Activated CD8-positive, alpha-beta memory T cell treated with anti-CD3 and anti-CD28 coated beads, Interleukin-2, amount 50 U/mL, for 1 hour (primary cell): ENCODE data around the gene DYNLRB1.

ENCODE experiments used
- DNase-seq: peaks from one replicate; pipeline ENCODE4 v3.0.0-alpha.2; 2020; ENCODE audit errors: extremely low read depth

DYNLRB1 gene

GRCh38 chr20:34579191-34579978, 63.2 kb downstream of the DYNLRB1 start:
- no peak for DNase-seq

DNA sequence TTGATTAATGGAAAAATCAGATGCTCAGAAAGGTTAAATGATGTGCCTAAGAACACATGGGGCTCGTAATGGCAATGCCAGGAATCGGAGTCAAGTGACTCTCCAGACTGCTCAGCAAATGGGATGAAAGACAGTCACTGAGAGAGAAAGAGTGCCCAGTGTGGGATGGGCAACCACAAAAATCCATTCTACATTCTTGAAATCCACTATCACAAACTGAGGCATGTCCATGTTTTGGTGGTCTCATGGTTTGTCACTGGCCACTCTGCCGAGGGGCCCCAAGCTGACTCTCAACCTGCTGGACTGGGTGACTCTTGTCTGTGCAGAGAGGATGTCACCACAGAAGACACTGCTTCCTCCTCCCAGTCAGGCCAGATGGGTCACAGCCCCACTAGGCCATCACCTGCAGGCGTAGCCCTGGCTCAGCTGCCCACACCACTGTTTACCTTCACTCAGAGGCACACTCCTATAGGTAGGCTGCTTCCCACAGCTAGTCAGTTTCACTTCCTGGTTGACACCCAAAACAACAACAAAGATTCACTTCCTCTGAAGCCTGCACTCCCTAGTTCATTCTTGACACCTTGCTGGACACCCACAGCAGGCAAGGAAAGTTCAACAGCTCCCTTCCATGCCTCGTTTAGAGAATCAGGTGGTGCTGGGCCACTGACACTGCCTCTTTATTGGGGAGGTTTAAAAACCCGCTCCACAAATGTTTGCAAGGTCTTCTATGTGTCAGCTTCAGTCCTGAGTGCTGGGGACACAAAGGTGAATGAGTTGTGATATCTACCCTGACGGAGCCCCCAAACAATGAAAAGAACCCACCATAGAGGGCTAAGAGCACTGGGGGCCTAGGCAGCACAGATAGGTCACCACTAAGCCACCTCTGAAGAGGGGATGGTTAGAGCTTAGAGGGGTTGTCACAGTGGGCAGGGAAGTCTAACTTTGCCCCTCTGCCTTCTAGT, 64.0 kb downstream of the DYNLRB1 start:
- no peak for DNase-seq

- DNase-seq, result no peak
Observed at GRCh38 chr20:34581341-34582184, 65.3 kb downstream of the DYNLRB1 start.

DNA sequence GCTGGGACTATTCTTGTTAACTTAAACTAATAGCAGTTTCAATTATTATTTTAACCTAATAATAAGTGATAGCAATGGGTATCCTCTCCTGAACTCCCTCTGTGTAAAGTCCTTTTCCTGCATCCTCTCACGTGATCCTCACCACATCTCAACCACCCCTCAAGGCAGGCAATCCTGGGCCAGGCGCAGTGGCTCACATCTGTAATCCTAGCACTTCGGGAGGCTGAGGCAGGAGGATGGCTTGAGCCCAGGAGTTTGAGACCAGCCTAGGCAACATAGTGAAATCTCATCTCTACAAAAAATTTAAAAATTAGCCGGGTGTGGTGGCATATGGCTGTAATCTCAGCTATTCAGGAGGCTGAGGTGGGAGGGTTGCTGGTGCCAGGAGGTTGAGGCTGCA, 66.0 kb downstream of the DYNLRB1 start:
- DNase-seq, result no peak

DNA sequence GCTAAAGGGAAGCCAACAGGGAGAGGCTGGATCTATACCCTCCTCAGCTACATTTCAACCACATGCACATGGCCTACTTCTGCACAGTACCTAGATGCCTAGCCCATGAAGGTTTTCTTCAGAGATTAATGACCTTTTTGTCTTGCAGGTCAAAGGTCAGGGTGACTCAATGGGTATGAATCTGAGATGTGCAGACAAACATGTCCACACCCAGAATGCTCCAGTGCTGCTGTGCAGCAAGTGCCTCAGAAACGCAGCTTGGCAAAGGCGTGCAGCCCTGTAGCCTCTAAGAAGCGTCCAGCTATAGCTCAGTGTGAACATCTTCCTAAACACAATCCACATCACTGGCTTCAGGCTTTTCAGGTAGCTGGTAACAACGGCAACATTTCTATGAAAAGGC, 66.7 kb downstream of the DYNLRB1 start:
- no peak for DNase-seq

- DNase-seq, result no peak
Observed at GRCh38 chr20:34583544-34583943, 67.3 kb downstream of the DYNLRB1 start.

GRCh38 chr20:34585019-34585418, 68.8 kb downstream of the DYNLRB1 start:
- no peak for DNase-seq

DNA sequence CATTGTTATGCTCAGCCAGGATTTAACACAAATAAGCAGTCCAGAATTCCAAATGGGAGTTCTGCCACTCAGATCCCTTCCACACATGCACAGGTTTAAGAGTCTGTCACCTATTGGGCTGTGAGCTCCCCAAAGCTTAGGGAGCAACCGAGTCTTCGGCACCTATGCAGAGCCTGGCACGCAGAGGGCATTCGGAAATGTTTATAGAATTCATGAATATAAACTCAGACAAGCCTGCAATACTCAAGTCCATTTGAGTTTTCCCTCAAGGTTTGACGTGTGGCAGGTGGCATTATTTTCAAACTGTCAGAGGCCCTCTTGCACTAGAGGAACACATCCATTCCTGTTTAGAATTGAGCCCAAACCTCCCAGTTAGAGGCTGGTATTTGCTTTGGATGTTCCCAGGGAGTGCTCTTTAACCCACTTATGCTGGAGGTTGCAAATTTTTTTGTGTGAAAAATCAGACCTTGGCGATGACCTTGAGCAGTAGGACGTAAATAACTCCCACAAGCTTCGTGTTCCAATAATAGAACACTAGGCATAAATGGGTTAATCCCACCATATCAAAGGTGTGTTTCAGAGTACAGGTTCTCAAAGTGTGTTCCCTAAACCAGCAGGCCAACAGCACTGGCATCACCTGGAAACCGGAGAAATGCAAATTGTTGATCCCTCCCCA, 70.4 kb downstream of the DYNLRB1 start:
- DNase-seq, result no peak
